A673 (cell line): Measurements from ENCODE around the gene CNGA3.

Experiments used
- EZH2 ChIP-seq: fragments of 200-600 bp; sonication (generic); IDR thresholded peaks from 2 replicates; pipeline ENCODE4 v1.6.1; 2017; ENCODE audit warnings: borderline replicate concordance, low read depth, mild to moderate bottlenecking, mixed read lengths, antibody characterized with exemption, low read length; ENCODE audit not compliant: poor library complexity, severe bottlenecking
- TF ChIP-seq, protein P1 (sequence below): fragments of 300-800, 200-600 bp; sonication (generic); conservative IDR thresholded peaks from 2 replicates; pipeline ENCODE4 v1.5.1; 2017; ENCODE audit warnings: low read depth, mild to moderate bottlenecking, antibody characterized with exemption, low read length, moderate library complexity, mixed read lengths

DNA sequence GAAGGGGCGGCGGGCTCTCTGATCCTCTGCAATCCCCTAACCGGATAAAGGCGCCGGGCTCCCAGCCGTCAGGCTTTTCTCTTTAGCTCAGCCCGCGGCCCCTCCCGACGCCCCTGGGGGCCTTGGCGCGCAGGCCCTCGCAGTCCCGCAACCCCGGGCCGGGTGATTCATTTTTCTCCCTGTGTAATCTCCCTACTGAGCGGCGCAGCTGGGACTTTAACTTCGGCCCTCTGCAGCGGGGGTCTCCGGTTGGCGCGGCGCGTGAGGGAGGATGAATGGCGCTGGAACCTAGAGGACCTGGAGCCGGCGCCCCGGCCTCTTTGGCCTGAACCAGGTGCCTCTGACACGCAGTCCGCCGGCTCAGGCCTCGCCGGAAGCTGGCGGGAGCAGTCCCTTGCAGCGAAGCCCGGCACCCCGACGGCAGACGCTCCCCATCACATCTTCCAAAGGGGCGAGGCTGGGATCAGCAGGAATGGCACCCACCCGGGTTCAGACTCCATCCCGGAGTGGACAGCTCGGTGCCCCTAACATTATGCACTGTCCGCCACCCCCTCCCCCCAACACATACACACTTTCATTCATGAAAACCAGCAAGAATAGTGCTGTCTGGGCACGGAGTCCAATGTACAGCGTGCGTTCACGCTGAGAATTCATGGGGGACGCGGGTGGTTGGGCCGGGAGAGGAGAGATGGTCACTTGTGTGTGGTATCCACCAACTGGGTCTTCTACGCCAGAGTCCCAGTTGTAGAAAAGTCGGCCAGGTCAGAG, 1.2 kb downstream of the CNGA3 start:
- TF ChIP-seq, protein P1, sequence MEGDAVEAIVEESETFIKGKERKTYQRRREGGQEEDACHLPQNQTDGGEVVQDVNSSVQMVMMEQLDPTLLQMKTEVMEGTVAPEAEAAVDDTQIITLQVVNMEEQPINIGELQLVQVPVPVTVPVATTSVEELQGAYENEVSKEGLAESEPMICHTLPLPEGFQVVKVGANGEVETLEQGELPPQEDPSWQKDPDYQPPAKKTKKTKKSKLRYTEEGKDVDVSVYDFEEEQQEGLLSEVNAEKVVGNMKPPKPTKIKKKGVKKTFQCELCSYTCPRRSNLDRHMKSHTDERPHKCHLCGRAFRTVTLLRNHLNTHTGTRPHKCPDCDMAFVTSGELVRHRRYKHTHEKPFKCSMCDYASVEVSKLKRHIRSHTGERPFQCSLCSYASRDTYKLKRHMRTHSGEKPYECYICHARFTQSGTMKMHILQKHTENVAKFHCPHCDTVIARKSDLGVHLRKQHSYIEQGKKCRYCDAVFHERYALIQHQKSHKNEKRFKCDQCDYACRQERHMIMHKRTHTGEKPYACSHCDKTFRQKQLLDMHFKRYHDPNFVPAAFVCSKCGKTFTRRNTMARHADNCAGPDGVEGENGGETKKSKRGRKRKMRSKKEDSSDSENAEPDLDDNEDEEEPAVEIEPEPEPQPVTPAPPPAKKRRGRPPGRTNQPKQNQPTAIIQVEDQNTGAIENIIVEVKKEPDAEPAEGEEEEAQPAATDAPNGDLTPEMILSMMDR, result no peak
- TF ChIP-seq EZH2, result peak; percentile 56
